GM19328 (cell line): ENCODE results near the gene CCNYL1.
A peak's percentile ranks its signal among the peaks of the same experiment; 100 is the strongest.

Source experiments
- ATAC-seq: cut with Tn5 transposase; IDR thresholded peaks from one replicate; pipeline ENCODE4 v1.9.1; 2021; ENCODE audit warnings: mild to moderate bottlenecking, moderate library complexity; ENCODE audit not compliant: unreplicated experiment

The CCNYL1 gene

GRCh38 chr2:207764096-207764630, 52.7 kb downstream of the CCNYL1 start:
- no peak for ATAC-seq

GRCh38 chr2:207765547-207765946, 54.1 kb downstream of the CCNYL1 start:
- no peak for ATAC-seq

- no peak for ATAC-seq
These were observed 54.7 kb downstream of the CCNYL1 start for GRCh38 chr2:207766041-207766551.

GRCh38 chr2:207766697-207767460, 55.4 kb downstream of the CCNYL1 start:
- no peak for ATAC-seq

GRCh38 chr2:207767461-207768167, 56.2 kb downstream of the CCNYL1 start:
- ATAC-seq, result no peak

GRCh38 chr2:207768168-207768865, 56.9 kb downstream of the CCNYL1 start:
- no peak for ATAC-seq

GRCh38 chr2:207768866-207769596, 57.6 kb downstream of the CCNYL1 start:
- peak; percentile 5 for ATAC-seq

GRCh38 chr2:207770602-207771404, 59.4 kb downstream of the CCNYL1 start:
- no peak for ATAC-seq

GRCh38 chr2:207771421-207771820, 60.0 kb downstream of the CCNYL1 start:
- no peak for ATAC-seq

- no peak for ATAC-seq
These were observed 60.8 kb downstream of the CCNYL1 start for GRCh38 chr2:207772081-207772843.

- no peak for ATAC-seq
These were observed 61.4 kb downstream of the CCNYL1 start for GRCh38 chr2:207772844-207773205.

GRCh38 chr2:207775473-207775872, 64.0 kb downstream of the CCNYL1 start:
- ATAC-seq, result no peak

GRCh38 chr2:207777124-207777523, 65.7 kb downstream of the CCNYL1 start:
- no peak for ATAC-seq

- no peak for ATAC-seq
These were observed 67.0 kb downstream of the CCNYL1 start for GRCh38 chr2:207778298-207778882.

GRCh38 chr2:207779523-207779922, 68.1 kb downstream of the CCNYL1 start:
- ATAC-seq, result no peak

- no peak for ATAC-seq
These were observed 71.0 kb downstream of the CCNYL1 start for GRCh38 chr2:207782238-207783030.

GRCh38 chr2:207783514-207783913, 72.1 kb downstream of the CCNYL1 start:
- ATAC-seq, result no peak

GRCh38 chr2:207784898-207785297, 73.5 kb downstream of the CCNYL1 start:
- no peak for ATAC-seq
